Psoas muscle (tissue), 8 donors: ENCODE results near the gene TRIM67. TPM values are rescaled to one million over a fixed set of nuclear protein-coding genes. Genes with fewer than 3 reads are reported as not detected.

ENCODE experiments used
- ATAC-seq, 4 donors: fragments of 200-7000 bp; cut with Tn5 transposase; one replicate each; pipeline ENCODE4 v1.9.1; 2020; ENCODE audit warnings: moderate library complexity in 3 of 4, mild to moderate bottlenecking in 2 of 4
- DNase-seq, 2 donors: peaks; one replicate each; pipeline ENCODE4 v3.0.0-alpha.2; 2020
- H3K27ac ChIP-seq: fragments of 200-600 bp; one replicate; pipeline ENCODE4 v1.8.0; 2022
- H3K27me3 ChIP-seq, 3 donors: fragments of 200-600 bp in 1 of 3; one replicate each; pipeline versions ENCODE4 v1.6.1 to v1.8.0; 2013 to 2022; ENCODE audit warnings: low read length in 2 of 3, mild to moderate bottlenecking in 2 of 3, moderate library complexity in 1 of 3; ENCODE audit not compliant: insufficient read depth in 3 of 3
- H3K36me3 ChIP-seq, 2 donors: fragments of 200-600 bp in 1 of 2; one replicate each; pipeline versions ENCODE4 v1.6.1 to v1.8.0; 2013 to 2022; ENCODE audit warnings: low read depth in 1 of 2, mild to moderate bottlenecking in 1 of 2, moderate library complexity in 1 of 2; ENCODE audit not compliant: insufficient read depth in 1 of 2
- H3K4me1 ChIP-seq: fragments of 200-600 bp; one replicate; pipeline ENCODE4 v1.8.0; 2022
- H3K4me3 ChIP-seq: fragments of 200-600 bp; one replicate; pipeline ENCODE4 v1.8.0; 2022; ENCODE audit warnings: mild to moderate bottlenecking
- H3K9me3 ChIP-seq: fragments of 200-600 bp; one replicate; pipeline ENCODE4 v1.8.0; 2022
- CTCF ChIP-seq: fragments of 200-600 bp; IDR thresholded peaks from one replicate; pipeline ENCODE4 v1.8.0; 2022; ENCODE audit warnings: antibody characterized with exemption
- WGBS, 3 donors: extraction: QIAGEN DNeasy Blood & Tissue Kit; methylation state at CpG; one replicate each; pipeline versions ENCODE4 v1.1.6 to v1.1.7; 2013; 5-methylcytosine and 5-hydroxymethylcytosine counted together
- intact Hi-C, 2 donors: fragments of 100-400 bp; cut with DNase I; formaldehyde crosslinking; loops; one replicate each; pipeline versions ENCODE4 v1.11.0 to v1.14.2; 2022
- polyA plus RNA-seq, 3 donors: library from polyadenylated mRNA; stranded (reverse); fragments of 200-250 nt; gene quantifications; one replicate each; pipeline ENCODE4 v1.2.3, GENCODE V29; 2013
- total RNA-seq, 4 donors: library from RNA; stranded (reverse); fragmentation: NEBNext Ultra II Directional in 2 of 4; extraction: Animal tissue kit (Norgen Biotek cat#: 25700) in 2 of 4; gene quantifications; one replicate each; pipeline versions ENCODE4 v1.2.1 to v1.2.4, GENCODE V29; 2021 to 2023
- donor health status: healthy with polysubstance abuse.
- donor health status: DM: no; HTN: no; CAD: no; lungs with moderate emphysema.
- donor health status: Bipolar disorder and iron deficiency.
- donor health status: healthy.
- donor health status: DM: yes; HTN: yes; CAD: no.
- donor health status: DM: no; HTN: no; CAD: no.
- donor health status: DM: no; HTN: no; CAD: no.
- donor health status: DM: yes; HTN: yes; CAD: no.

TRIM67 gene
- total and polyA plus RNA-seq, 7 donors = 0.06 TPM; not detected in 6

GRCh38 chr1:231234506-231234905 lies 72.6 kb downstream of the TRIM67 start:
- 84 to 86% (median 86%) methylated on average over 3 of the region's 3 CpGs for WGBS, 3 donors
- Histone ChIP-seq H3K4me1 (peaks cover 40% of the 10 kb centered on the region), H3K36me3 (peaks cover 4 to 45% of the 10 kb centered on the region in 2 donors), H3K27me3 (no peaks in the 10 kb centered on the region), H3K27ac (no peak overlapping the region), H3K9me3 (no peaks in the 10 kb centered on the region), H3K4me3 (no peak overlapping the region)
- ATAC-seq = no peak
- DNase-seq = no peak
- no peak for TF ChIP-seq CTCF
- intact Hi-C loops = no loop called here

- peaks cover 4 to 35% of the 10 kb centered on the region in 2 donors for H3K36me3 ChIP-seq
- ATAC-seq = peak in 2 of 4 donors; percentile 20 to 34
- peak overlapping the region; percentile 33 for H3K4me3 ChIP-seq
- no peak for DNase-seq
- intact Hi-C loops = no loop called here
- 64 to 86% (median 68%) methylated on average over 3 of the region's 3 CpGs for WGBS, 3 donors
- no peaks in the 10 kb centered on the region for H3K9me3 ChIP-seq
- no peak for TF ChIP-seq CTCF
- peaks cover 45% of the 10 kb centered on the region for H3K4me1 ChIP-seq
- H3K27me3 ChIP-seq = no peaks in the 10 kb centered on the region
- H3K27ac ChIP-seq = peak overlapping the region; percentile 83
Measured at GRCh38 chr1:231235526-231236207, 73.8 kb downstream of the TRIM67 start.

- Histone ChIP-seq H3K9me3 (no peaks in the 10 kb centered on the region), H3K27me3 (no peaks in the 10 kb centered on the region), H3K4me1 (peaks cover 45% of the 10 kb centered on the region), H3K4me3 (peak overlapping the region; percentile 33), H3K27ac (peak overlapping the region; percentile 83), H3K36me3 (peaks cover 4 to 30% of the 10 kb centered on the region in 2 donors)
- TF ChIP-seq CTCF = no peak
- ATAC-seq (peak; percentile 60 to 75 (median 68)), DNase-seq (no peak)
- intact Hi-C loops = no loop called here
- 11 to 22% (median 21%) methylated on average over 4 of the region's 4 CpGs for WGBS, 3 donors
Measured at GRCh38 chr1:231236208-231236591, 74.3 kb downstream of the TRIM67 start.

GRCh38 chr1:231236938-231237337 lies 75.1 kb downstream of the TRIM67 start:
- H3K27ac ChIP-seq = peak overlapping the region; percentile 83
- intact Hi-C loops = no loop called here
- WGBS, 3 donors = 53 to 70% (median 58%) methylated on average over 9 of the region's 9 CpGs
- DNase-seq (peak in 1 of 2 donors; percentile 61), ATAC-seq (peak in 3 of 4 donors; percentile 52 to 57 (median 52))
- no peak for TF ChIP-seq CTCF
- H3K9me3 ChIP-seq = no peaks in the 10 kb centered on the region
- peaks cover 46% of the 10 kb centered on the region for H3K4me1 ChIP-seq
- H3K27me3 ChIP-seq = no peaks in the 10 kb centered on the region
- peak overlapping the region; percentile 33 for H3K4me3 ChIP-seq
- H3K36me3 ChIP-seq = peaks cover 4 to 29% of the 10 kb centered on the region in 2 donors

GRCh38 chr1:231238298-231238697 lies 76.4 kb downstream of the TRIM67 start:
- DNase-seq = no peak
- peaks cover 0 to 29% of the 10 kb centered on the region in 2 donors for H3K36me3 ChIP-seq
- intact Hi-C loops = no loop called here
- ATAC-seq = no peak
- no peak overlapping the region for H3K27ac ChIP-seq
- no peak for TF ChIP-seq CTCF
- H3K4me3 ChIP-seq = no peak overlapping the region
- WGBS, 3 donors = 95 to 97% (median 96%) methylated on average over 1 of the region's 1 CpG
- peaks cover 58% of the 10 kb centered on the region for H3K4me1 ChIP-seq
- no peaks in the 10 kb centered on the region for H3K9me3 ChIP-seq
- H3K27me3 ChIP-seq = no peaks in the 10 kb centered on the region
